ENCODE results near the gene TSPAN3. TPM values are rescaled to one million over a fixed set of nuclear protein-coding genes. Genes with fewer than 3 reads are reported as not detected.
A peak's percentile ranks its signal among the peaks of the same experiment; 100 is the strongest.

Gene TSPAN3
- total and polyA plus RNA-seq, 10 of the 15 experiments (the other 5 are each of a cell fraction or from before 2014, with no cell fraction given): 18.9 to 114 (median 57.2) TPM

GRCh38 chr15:77027111-77027696 lies 43.7 kb downstream of the TSPAN3 start:
- H3K27me3 ChIP-seq (replicated peaks in 1 of 2; ENCODE audit: control insufficient read depth in 2 of 2, insufficient read depth in 2 of 2, low read length in 1 of 2): no peaks in the 10 kb centered on the region
- H3K9me3 ChIP-seq (replicated peaks; ENCODE audit: control insufficient read depth, insufficient read depth, low read length): no peaks in the 10 kb centered on the region
- ChIA-PET SMC1A (ENCODE audit: uncharacterized antibody, unreplicated experiment) (interaction anchor here (22.2 kb wide), 1 partner anchor 53 kb away, joined by 375 read pairs; no protein-coding TSS in a partner anchor), CTCF (interaction anchor here (1.0 to 17.4 kb wide), 5 partner anchors 8 to 516 kb away, joined by 3 to 483 read pairs (median 11); partner anchors contain the start of gene PSTPIP1), RAD21 (ENCODE audit: unreplicated experiment) (interaction anchor here (15.5 kb wide), 1 partner anchor 49 kb away, joined by 259 read pairs; no protein-coding TSS in a partner anchor), POLR2A (interaction anchor here (0.8 kb wide), 1 partner anchor 40 kb away, joined by 4 read pairs; no protein-coding TSS in a partner anchor)
- no peak overlapping the region for H3K4me2 ChIP-seq (ENCODE audit: control insufficient read depth, insufficient read depth)
- no peak overlapping the region for H2AFZ ChIP-seq (ENCODE audit: control insufficient read depth, low read depth, low read length)
- no peak for ATAC-seq
- no peak overlapping the region for H3K27ac ChIP-seq (ENCODE audit: control insufficient read depth, insufficient read depth)
- in situ Hi-C loops (cut with MboI): no loop called here
- FAIRE-seq: no peak
- peaks cover 6% of the 10 kb centered on the region for H3K4me1 ChIP-seq (ENCODE audit: control insufficient read depth, insufficient read depth, low read length)
- H3K9ac ChIP-seq (ENCODE audit: control insufficient read depth, insufficient read depth, low read length): no peak overlapping the region
- TF ChIP-seq MYB (IDR thresholded peaks at IDR 0.05; ENCODE audit: borderline replicate concordance, low read depth, low read length) (no peak), BCL3 (IDR thresholded peaks at IDR 0.05; ENCODE audit: borderline replicate concordance, insufficient read depth, low read depth, low read length, poor library complexity, severe bottlenecking) (peak; percentile 44), POU2F2 (IDR thresholded peaks at IDR 0.05; ENCODE audit: borderline replicate concordance, low read depth, low read length) (no peak)
- BruUV-seq (replicated peaks): no TSS peak
- no peaks in the 10 kb centered on the region for H3K36me3 ChIP-seq (ENCODE audit: control insufficient read depth in 2 of 2, insufficient read depth in 2 of 2, low read length in 1 of 2)
- no peaks in the 10 kb centered on the region for H4K20me1 ChIP-seq (ENCODE audit: control insufficient read depth, insufficient read depth)
- H3K79me2 ChIP-seq (ENCODE audit: control insufficient read depth, insufficient read depth, low read length): no peaks in the 10 kb centered on the region
- intact Hi-C loops (cut with micrococcal nuclease; ENCODE audit: unreplicated experiment): no loop called here
- no peak overlapping the region for H3K4me3 ChIP-seq
- WGBS (ENCODE audit: insufficient coverage, insufficient replicate concordance, low lambda C conversion rate, missing lambda C conversion rate): 71% methylated on average over 12 of the region's 12 CpGs
- DNase-seq (ENCODE audit: low read depth, low spot score): no peak
